Right renal pelvis (tissue), 4 donors: ENCODE results near the gene DYSF. TPM values are rescaled to one million over a fixed set of nuclear protein-coding genes. Genes with fewer than 3 reads are reported as not detected.
"Not testable (repeated sequence)": the region's sequence is repeated elsewhere in the genome, so short reads cannot be mapped to it uniquely, and the experiment has no call there.

Experiments
- DNase-seq, 4 donors: peaks; one replicate each; pipeline ENCODE4 v3.0.0-alpha.2; 2013; ENCODE audit warnings: low read depth in 4 of 4, low spot score in 3 of 4, missing footprints in 1 of 4
- polyA plus RNA-seq, 4 donors: library from polyadenylated mRNA; unstranded; fragments of 120-200 nt; gene quantifications; one replicate each; pipeline ENCODE4 v1.2.1, GENCODE V29; 2013; ENCODE audit not compliant: insufficient read length in 4 of 4

DYSF gene
- polyA plus RNA-seq, 4 donors: 17.1 to 22.6 (median 18.4) TPM

GRCh38 chr2:71630454-71631328 lies 177.3 kb downstream of the DYSF start:
- no peak for DNase-seq

GRCh38 chr2:71631411-71631931 lies 178.1 kb downstream of the DYSF start:
- no peak for DNase-seq

- DNase-seq: no peak
Observed at GRCh38 chr2:71633086-71633485, 179.7 kb downstream of the DYSF start.

GRCh38 chr2:71634567-71634966 lies 181.2 kb downstream of the DYSF start:
- DNase-seq: no peak

GRCh38 chr2:71635798-71636197 lies 182.4 kb downstream of the DYSF start:
- no peak for DNase-seq

GRCh38 chr2:71637168-71637567 lies 183.8 kb downstream of the DYSF start:
- no peak for DNase-seq

- no peak for DNase-seq
Observed at GRCh38 chr2:71637736-71638135, 184.4 kb downstream of the DYSF start.

- DNase-seq: no peak
Observed at GRCh38 chr2:71639735-71640134, 186.4 kb downstream of the DYSF start.

- DNase-seq: no peak
Observed at GRCh38 chr2:71640489-71640888, 187.1 kb downstream of the DYSF start.

- DNase-seq: no peak
Observed at GRCh38 chr2:71643674-71644357, 190.5 kb downstream of the DYSF start.

GRCh38 chr2:71646028-71646427 lies 192.7 kb downstream of the DYSF start:
- no peak for DNase-seq

- no peak for DNase-seq
Observed at GRCh38 chr2:71647356-71647755, 194.0 kb downstream of the DYSF start.

GRCh38 chr2:71655498-71655897 lies 202.1 kb downstream of the DYSF start:
- DNase-seq: no peak

GRCh38 chr2:71658256-71658655 lies 204.9 kb downstream of the DYSF start:
- not testable (repeated sequence) for DNase-seq

- DNase-seq: no peak
Observed at GRCh38 chr2:71658771-71659170, 205.4 kb downstream of the DYSF start.

GRCh38 chr2:71659868-71660518 lies 206.6 kb downstream of the DYSF start:
- no peak for DNase-seq

- no peak for DNase-seq
Observed at GRCh38 chr2:71661782-71662181, 208.4 kb downstream of the DYSF start.

GRCh38 chr2:71662665-71663394 lies 209.5 kb downstream of the DYSF start:
- DNase-seq: no peak

GRCh38 chr2:71664161-71664560 lies 210.8 kb downstream of the DYSF start:
- DNase-seq: no peak
